Suprapubic skin (tissue), 4 donors: Measurements from ENCODE around the gene IRF2BPL. TPM values are rescaled to one million over a fixed set of nuclear protein-coding genes. Genes with fewer than 3 reads are reported as not detected.

Source experiments
- DNase-seq, 2 donors: peaks; one replicate each; pipeline ENCODE4 v3.0.0-alpha.2; 2019; ENCODE audit warnings: low spot score in 2 of 2
- H3K27ac ChIP-seq: fragments of 200-600 bp; sonication (generic); one replicate; pipeline ENCODE4 v1.5.1; 2019
- H3K27me3 ChIP-seq: fragments of 200-600 bp; sonication (generic); one replicate; pipeline ENCODE4 v1.5.1; 2019
- H3K36me3 ChIP-seq: fragments of 200-600 bp; sonication (generic); one replicate; pipeline ENCODE4 v1.5.1; 2019
- H3K4me1 ChIP-seq: fragments of 200-600 bp; sonication (generic); one replicate; pipeline ENCODE4 v1.5.1; 2019
- H3K4me3 ChIP-seq: fragments of 200-600 bp; sonication (generic); one replicate; pipeline ENCODE4 v1.5.1; 2019; ENCODE audit warnings: mild to moderate bottlenecking
- H3K9me3 ChIP-seq: fragments of 200-600 bp; sonication (generic); one replicate; pipeline ENCODE4 v1.5.1; 2019
- EP300 ChIP-seq: sonication (generic); formaldehyde crosslinking; IDR thresholded peaks from one replicate; pipeline ENCODE4 v1.6.1; 2017; ENCODE audit warnings: antibody characterized with exemption
- POLR2A ChIP-seq, 2 donors: fragments of 450-650 bp; IDR thresholded peaks; one replicate each; pipeline ENCODE4 v1.6.1; 2017; ENCODE audit warnings: antibody characterized with exemption in 2 of 2, mild to moderate bottlenecking in 2 of 2, moderate library complexity in 2 of 2
- POLR2AphosphoS5 ChIP-seq, 3 donors: sonication (generic); formaldehyde crosslinking; IDR thresholded peaks; one replicate each; pipeline ENCODE4 v1.6.1; 2017; ENCODE audit warnings: antibody characterized with exemption in 3 of 3
- WGBS: methylation state at CpG from one replicate; pipeline ENCODE4 v1.1.5; 2018; 5-methylcytosine and 5-hydroxymethylcytosine counted together
- total RNA-seq, 4 donors: library from RNA; depleted of rRNA; stranded (reverse); fragments of >200 nt; gene quantifications; one replicate each; pipeline ENCODE4 v1.1.0, GENCODE V29; 2016
- TF ChIP-seq, protein P1 (sequence below), 2 donors: fragments of 200-600 bp in 1 of 2; fragments of 450-650 bp in 1 of 2; sonication (generic) in 1 of 2; IDR thresholded peaks; one replicate each; pipeline ENCODE4 v1.5.1; 2016 to 2019; ENCODE audit warnings: antibody characterized with exemption in 2 of 2, mild to moderate bottlenecking in 1 of 2, moderate library complexity in 1 of 2

IRF2BPL gene
- total RNA-seq, 4 donors from 2014 or later: 44.7 to 72.7 (median 65.6) TPM

DNA sequence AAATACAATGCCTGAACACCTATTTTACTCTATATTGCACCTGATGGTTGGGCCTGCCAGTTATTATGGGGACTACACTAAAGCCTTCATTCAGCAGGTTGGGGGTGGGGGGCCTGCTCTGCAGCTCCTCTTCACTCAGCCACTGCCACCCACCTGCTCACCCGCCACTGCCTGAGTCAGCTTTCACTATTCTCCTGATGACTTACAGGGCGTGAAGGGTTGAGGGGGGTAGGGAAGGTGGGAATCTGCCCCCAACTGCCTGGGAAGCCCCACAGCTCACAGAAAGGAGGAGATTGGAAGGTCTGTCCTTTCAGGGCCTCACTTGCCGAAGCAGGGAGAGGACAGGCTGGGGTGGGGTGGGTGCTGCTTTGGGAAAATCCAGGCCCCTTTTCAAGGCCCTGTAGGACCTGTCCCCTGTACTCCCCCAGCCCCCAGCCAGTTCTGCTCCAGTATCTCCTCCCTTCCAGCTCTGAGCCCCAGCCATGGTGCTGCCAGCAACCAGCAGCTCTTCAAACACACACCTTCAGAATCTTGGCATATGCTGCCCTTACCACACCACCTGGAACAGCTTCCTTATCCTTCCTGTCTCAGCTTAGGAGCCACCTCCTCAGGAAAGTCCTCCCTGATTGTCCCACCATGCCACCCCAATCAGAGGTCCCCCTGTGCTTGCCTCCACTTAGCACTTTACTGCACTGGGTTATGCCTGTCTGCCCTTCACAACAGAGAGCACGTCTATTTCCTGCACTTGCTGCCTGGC, 33.1 kb downstream of the IRF2BPL start:
- Histone ChIP-seq H3K27me3 (no peaks in the 10 kb centered on the region), H3K27ac (no peak overlapping the region), H3K4me1 (peaks cover 11% of the 10 kb centered on the region), H3K9me3 (no peaks in the 10 kb centered on the region), H3K4me3 (no peak overlapping the region), H3K36me3 (no peaks in the 10 kb centered on the region)
- whole genome bisulfite sequencing: 94% methylated on average over 3 of the region's 4 CpGs
- TF ChIP-seq POLR2A (IDR thresholded peaks at IDR 0.05): no peak
- no peak for DNase-seq

DNA sequence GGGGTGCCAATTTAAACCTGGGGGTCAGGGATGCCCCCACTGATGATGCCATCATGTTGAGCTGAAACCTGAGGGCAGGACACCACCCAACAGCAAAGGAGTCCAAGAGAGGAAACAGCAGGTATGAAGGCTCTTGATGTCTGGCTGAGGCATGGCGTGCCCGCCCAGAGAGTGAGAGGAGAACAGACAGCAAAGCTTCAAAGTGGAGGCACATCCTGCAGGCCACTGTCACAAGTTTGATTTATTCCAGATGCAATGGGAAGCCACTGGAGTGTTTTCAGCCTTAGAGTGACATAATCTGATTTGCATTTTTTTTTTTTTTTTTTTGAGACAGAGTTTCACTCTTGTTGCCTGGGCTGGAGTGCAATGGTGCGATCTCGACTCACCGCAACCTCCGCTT, 34.8 kb downstream of the IRF2BPL start:
- Histone ChIP-seq H3K27me3 (no peaks in the 10 kb centered on the region), H3K4me1 (peaks cover 3% of the 10 kb centered on the region), H3K9me3 (no peaks in the 10 kb centered on the region), H3K4me3 (no peak overlapping the region), H3K27ac (no peak overlapping the region), H3K36me3 (no peaks in the 10 kb centered on the region)
- TF ChIP-seq, protein P1, sequence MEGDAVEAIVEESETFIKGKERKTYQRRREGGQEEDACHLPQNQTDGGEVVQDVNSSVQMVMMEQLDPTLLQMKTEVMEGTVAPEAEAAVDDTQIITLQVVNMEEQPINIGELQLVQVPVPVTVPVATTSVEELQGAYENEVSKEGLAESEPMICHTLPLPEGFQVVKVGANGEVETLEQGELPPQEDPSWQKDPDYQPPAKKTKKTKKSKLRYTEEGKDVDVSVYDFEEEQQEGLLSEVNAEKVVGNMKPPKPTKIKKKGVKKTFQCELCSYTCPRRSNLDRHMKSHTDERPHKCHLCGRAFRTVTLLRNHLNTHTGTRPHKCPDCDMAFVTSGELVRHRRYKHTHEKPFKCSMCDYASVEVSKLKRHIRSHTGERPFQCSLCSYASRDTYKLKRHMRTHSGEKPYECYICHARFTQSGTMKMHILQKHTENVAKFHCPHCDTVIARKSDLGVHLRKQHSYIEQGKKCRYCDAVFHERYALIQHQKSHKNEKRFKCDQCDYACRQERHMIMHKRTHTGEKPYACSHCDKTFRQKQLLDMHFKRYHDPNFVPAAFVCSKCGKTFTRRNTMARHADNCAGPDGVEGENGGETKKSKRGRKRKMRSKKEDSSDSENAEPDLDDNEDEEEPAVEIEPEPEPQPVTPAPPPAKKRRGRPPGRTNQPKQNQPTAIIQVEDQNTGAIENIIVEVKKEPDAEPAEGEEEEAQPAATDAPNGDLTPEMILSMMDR (IDR thresholded peaks at IDR 0.05): no peak
- TF ChIP-seq POLR2AphosphoS5 (IDR thresholded peaks at IDR 0.05) (no peak), POLR2A (IDR thresholded peaks at IDR 0.05) (no peak), EP300 (no peak)
- WGBS: 85% methylated on average over 6 of the region's 6 CpGs
- no peak for DNase-seq

DNA sequence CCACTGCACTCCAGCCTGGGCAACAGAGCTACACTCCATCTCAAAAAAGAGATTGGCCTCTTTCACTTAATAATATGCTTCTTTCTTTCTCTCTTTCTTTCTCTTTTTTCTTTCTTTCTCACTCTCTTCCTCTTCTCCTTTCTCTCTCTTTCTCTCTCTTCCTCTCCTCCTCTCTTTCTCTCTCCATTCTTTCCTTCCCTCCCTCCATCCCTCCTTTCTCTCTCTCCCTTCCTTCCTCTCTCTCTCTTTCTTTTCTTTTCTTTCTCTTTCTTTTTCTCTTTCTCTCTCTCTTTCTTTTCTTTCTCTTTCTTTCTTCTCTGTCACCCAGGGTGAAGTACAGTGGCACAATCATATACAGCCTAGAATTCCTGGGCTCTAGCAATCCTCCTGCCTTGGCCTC, 38.4 kb downstream of the IRF2BPL start:
- no peaks in the 10 kb centered on the region for H3K27me3 ChIP-seq
- TF ChIP-seq EP300: no peak
- no peak for TF ChIP-seq POLR2AphosphoS5 (IDR thresholded peaks at IDR 0.05)
- no peak for TF ChIP-seq POLR2A (IDR thresholded peaks at IDR 0.05)
- TF ChIP-seq, protein P1 (IDR thresholded peaks at IDR 0.05): no peak

DNA sequence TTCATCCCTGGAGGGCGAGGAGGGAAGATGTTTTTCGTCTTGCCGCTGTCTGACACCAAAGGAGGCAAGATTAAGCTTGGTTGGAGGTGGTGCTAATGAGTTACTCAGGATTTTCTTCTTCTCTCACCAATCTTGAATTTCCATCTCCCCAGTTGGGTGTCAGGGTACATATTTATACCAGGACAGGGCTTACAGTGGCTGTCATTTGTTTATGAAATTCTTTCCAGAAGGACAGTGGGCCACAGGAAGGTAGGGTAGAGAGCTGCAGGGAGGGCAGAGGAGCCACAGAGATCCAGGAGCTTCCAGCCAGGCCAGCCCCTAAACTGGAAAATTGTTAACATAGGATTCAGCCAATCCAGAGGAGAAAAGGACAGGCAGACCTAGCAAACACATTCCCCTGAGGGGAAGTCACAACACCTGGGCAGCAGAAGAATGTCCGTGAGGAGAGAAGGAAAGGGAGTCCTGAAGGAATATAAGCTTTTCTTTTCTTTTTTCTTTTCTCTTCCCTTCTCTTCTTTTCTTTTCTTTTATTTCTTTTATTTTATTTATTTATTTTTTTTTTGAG, 40.5 kb downstream of the IRF2BPL start:
- 80% methylated on average over 4 of the region's 4 CpGs for WGBS
- TF ChIP-seq POLR2AphosphoS5 (IDR thresholded peaks at IDR 0.05) (no peak), EP300 (no peak), POLR2A (IDR thresholded peaks at IDR 0.05) (no peak)
- TF ChIP-seq, protein P1 (IDR thresholded peaks at IDR 0.05): no peak
- no peak for DNase-seq
- H3K9me3 ChIP-seq: no peaks in the 10 kb centered on the region
- no peak overlapping the region for H3K4me3 ChIP-seq
- no peak overlapping the region for H3K27ac ChIP-seq
- no peaks in the 10 kb centered on the region for H3K36me3 ChIP-seq
- H3K4me1 ChIP-seq: no peaks in the 10 kb centered on the region
- no peaks in the 10 kb centered on the region for H3K27me3 ChIP-seq

More for the DNA sequence above, 38.4 kb downstream of the IRF2BPL start:
- H3K27ac ChIP-seq: no peak overlapping the region
- H3K4me1 ChIP-seq: no peaks in the 10 kb centered on the region
- no peaks in the 10 kb centered on the region for H3K9me3 ChIP-seq
- H3K36me3 ChIP-seq: no peaks in the 10 kb centered on the region
- H3K4me3 ChIP-seq: no peak overlapping the region
- DNase-seq: no peak

DNA sequence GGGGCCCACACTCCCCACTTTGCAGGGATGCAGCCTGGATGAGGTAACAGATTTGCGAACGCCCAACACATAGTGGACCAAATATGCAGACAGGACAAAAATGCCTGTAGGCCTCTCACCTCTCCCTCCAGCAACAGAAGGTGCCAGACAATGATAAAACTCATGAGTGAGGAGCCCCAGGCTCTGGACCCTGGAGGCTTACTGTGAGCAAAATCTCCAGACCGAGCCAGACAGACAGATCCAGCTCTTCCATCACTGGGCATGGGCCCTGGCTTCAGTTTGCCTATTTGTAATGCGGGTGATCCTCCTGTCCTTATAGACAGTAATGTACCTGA, 42.3 kb downstream of the IRF2BPL start:
- no peak for TF ChIP-seq POLR2AphosphoS5 (IDR thresholded peaks at IDR 0.05)
- TF ChIP-seq POLR2A (IDR thresholded peaks at IDR 0.05): no peak
- TF ChIP-seq, protein P1 (IDR thresholded peaks at IDR 0.05): no peak
- TF ChIP-seq EP300: no peak
- Histone ChIP-seq H3K27me3 (no peaks in the 10 kb centered on the region), H3K4me3 (no peak overlapping the region), H3K27ac (no peak overlapping the region), H3K9me3 (no peaks in the 10 kb centered on the region), H3K36me3 (no peaks in the 10 kb centered on the region), H3K4me1 (no peaks in the 10 kb centered on the region)
- 89% methylated on average over 3 of the region's 4 CpGs for WGBS
- no peak for DNase-seq
